BLaER1 treated with 17β-estradiol and CSF1 and Interleukin-3, amounts not matched to agents 10 nM and 100 nM (cell line): ENCODE results near the gene SHPK.

Experiments
- H3K27ac ChIP-seq, 11 experiments: shearing (Covaris generic); formaldehyde crosslinking; 2 replicates each; pipeline ENCODE4 v1.8.1; 2022
- H3K27me3 ChIP-seq, 11 experiments: shearing (Covaris generic); formaldehyde crosslinking; 2 replicates each; pipeline ENCODE4 v1.8.1; 2022
- H3K36me3 ChIP-seq, 11 experiments: shearing (Covaris generic); formaldehyde crosslinking; 2 replicates each; pipeline ENCODE4 v1.8.1; 2022
- H3K4me1 ChIP-seq, 10 experiments: shearing (Covaris generic); formaldehyde crosslinking; 2 replicates each; pipeline ENCODE4 v1.8.1; 2022
- H3K4me2 ChIP-seq, 11 experiments: shearing (Covaris generic); formaldehyde crosslinking; 2 replicates each; pipeline ENCODE4 v1.8.1; 2022
- H3K4me3 ChIP-seq, 10 experiments: shearing (Covaris generic); formaldehyde crosslinking; 2 replicates each; pipeline ENCODE4 v1.8.1; 2022
- H3K9ac ChIP-seq, 11 experiments: shearing (Covaris generic); formaldehyde crosslinking; 2 replicates each; pipeline ENCODE4 v1.8.1; 2022
- H3K9me3 ChIP-seq, 11 experiments: shearing (Covaris generic); formaldehyde crosslinking; replicated peaks in 1 of 11; 2 replicates each; pipeline ENCODE4 v1.8.1; 2022
- H4K20me1 ChIP-seq, 11 experiments: shearing (Covaris generic); formaldehyde crosslinking; 2 replicates each; pipeline ENCODE4 v1.8.1; 2022
- Cebpa-rat ChIP-seq, 11 experiments: shearing (Covaris generic); IDR thresholded peaks; 2 replicates each; pipeline ENCODE4 v1.8.1; 2022

Gene SHPK

DNA sequence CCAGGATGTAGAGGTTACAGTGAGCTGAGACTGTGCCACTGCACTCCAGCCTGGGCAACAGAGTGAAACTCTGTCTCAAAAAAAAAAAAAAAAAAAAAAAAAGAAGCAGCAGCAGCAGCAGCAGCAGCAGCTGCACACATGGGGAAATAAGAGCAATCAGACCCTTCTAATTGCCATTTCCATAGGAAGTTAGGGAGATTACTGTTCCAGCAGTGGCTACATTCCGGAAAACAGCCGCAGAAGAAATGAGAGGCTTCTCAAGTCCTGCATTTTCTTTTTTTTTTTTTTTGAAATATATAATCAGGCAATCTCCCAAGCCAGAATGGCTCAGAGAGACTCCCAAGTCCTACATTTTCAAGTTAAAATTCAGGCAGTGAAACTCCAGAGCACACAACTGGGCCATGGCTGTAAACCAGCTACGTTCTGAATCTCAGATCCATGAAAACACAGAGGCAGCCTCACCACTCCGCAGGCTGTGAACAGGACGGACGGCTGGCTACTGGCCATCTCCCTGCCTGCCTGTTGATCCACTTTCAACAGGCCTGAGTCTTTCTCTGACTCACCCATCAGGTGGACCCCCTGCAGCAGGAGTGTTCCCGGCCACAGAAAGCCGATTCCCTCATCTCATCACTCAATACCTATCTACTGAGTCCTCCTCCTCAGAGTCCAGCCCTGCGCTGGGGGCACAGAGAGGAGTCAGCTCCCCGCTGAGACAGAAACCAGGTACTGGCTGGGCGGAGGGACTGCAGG is 41.8 kb downstream of the SHPK start:
- 0 out of 22 replicates have a peak overlapping the region, but pooled peaks of 1 of the 11 experiments have one; percentile 8 for H3K27ac ChIP-seq
- no peaks in the 10 kb centered on the region for H3K9me3 ChIP-seq
- TF ChIP-seq Cebpa-rat (IDR thresholded peaks at IDR 0.05): no peak
- no peaks in the 10 kb centered on the region for H3K27me3 ChIP-seq
- peaks cover 0 to 52% (median 4%) of the 10 kb centered on the region in 11 experiments; a peak in 7 of 22 replicates for H4K20me1 ChIP-seq
- H3K9ac ChIP-seq: no peak overlapping the region
- H3K4me1 ChIP-seq: peaks cover 0 to 27% (median 23%) of the 10 kb centered on the region in 10 experiments; a peak in 16 of 20 replicates
- peaks cover 0 to 32% (median 8%) of the 10 kb centered on the region in 11 experiments; a peak in 13 of 22 replicates for H3K36me3 ChIP-seq
- no peak overlapping the region for H3K4me3 ChIP-seq
- H3K4me2 ChIP-seq: no peak overlapping the region

DNA sequence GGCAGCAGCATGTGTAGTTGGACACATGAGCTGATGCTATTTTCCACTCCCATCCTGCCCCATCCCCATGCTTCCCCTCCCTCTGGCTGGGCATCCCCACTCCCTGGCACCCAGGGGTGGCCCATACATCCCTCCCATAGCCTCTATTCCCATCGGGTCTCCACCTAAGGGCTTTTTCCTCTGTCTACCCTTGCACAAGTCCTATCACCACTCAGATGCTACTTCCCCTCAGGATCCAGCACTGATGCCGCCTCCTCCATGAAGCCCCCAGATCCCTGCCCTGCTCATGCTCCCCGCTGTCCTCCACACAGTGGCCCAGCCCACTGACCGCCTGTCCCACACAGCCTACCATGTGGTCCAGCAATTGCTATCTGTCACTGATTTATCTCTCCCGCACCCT is 42.7 kb downstream of the SHPK start:
- no peak overlapping the region for H3K27ac ChIP-seq
- H3K27me3 ChIP-seq: no peaks in the 10 kb centered on the region
- TF ChIP-seq Cebpa-rat (IDR thresholded peaks at IDR 0.05): no peak
- H3K4me1 ChIP-seq: peaks cover 0 to 33% (median 23%) of the 10 kb centered on the region in 10 experiments; a peak in 16 of 20 replicates
- no peak overlapping the region for H3K9ac ChIP-seq
- peaks cover 0 to 39% (median 9%) of the 10 kb centered on the region in 11 experiments; a peak in 14 of 22 replicates for H3K36me3 ChIP-seq
- no peak overlapping the region for H3K4me2 ChIP-seq
- peaks cover 0 to 52% (median 4%) of the 10 kb centered on the region in 11 experiments; a peak in 7 of 22 replicates for H4K20me1 ChIP-seq
- no peaks in the 10 kb centered on the region for H3K9me3 ChIP-seq
- no peak overlapping the region for H3K4me3 ChIP-seq

DNA sequence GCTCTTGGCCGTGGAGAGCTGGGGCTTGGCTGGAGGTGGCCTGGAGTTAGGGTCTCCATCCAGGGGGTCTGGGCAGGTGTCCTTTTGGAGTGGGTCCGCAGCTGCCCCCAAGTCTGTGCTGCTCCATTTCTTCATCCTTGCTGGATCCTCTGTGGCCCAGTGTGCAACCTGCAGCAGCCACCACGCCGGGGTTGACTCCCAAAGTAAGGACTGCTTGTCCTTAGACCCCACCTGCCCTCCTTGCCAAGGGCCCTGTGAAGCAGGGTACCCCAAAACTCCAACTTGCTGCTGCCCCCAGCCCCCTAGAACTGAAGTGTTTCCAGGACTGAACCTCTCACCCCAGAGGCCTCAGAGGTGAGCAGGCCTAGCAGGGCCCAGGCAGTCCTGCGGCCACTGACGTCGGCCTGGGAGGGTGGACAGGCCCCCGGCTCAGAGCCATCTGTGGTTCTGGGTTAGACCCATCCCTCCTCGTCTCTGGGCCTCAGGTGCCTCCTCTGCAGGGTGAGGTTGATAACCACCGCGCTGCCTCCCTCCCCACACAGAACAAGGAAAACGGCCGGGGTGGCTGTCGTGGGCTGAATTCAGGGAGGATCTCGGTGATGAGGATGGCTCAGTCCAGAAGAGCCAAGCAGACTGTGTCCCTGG is 43.7 kb downstream of the SHPK start:
- no peaks in the 10 kb centered on the region for H3K27me3 ChIP-seq
- no peak overlapping the region for H3K27ac ChIP-seq
- H3K4me3 ChIP-seq: no peak overlapping the region
- H3K9ac ChIP-seq: no peak overlapping the region
- no peak overlapping the region for H3K4me2 ChIP-seq
- no peaks in the 10 kb centered on the region for H3K9me3 ChIP-seq
- peaks cover 0 to 45% (median 4%) of the 10 kb centered on the region in 11 experiments; a peak in 7 of 22 replicates for H4K20me1 ChIP-seq
- no peak for TF ChIP-seq Cebpa-rat (IDR thresholded peaks at IDR 0.05)
- peaks cover 9 to 48% (median 18%) of the 10 kb centered on the region in 11 experiments; a peak in 21 of 22 replicates for H3K36me3 ChIP-seq
- H3K4me1 ChIP-seq: peaks cover 0 to 39% (median 23%) of the 10 kb centered on the region in 10 experiments; a peak in 16 of 20 replicates

DNA sequence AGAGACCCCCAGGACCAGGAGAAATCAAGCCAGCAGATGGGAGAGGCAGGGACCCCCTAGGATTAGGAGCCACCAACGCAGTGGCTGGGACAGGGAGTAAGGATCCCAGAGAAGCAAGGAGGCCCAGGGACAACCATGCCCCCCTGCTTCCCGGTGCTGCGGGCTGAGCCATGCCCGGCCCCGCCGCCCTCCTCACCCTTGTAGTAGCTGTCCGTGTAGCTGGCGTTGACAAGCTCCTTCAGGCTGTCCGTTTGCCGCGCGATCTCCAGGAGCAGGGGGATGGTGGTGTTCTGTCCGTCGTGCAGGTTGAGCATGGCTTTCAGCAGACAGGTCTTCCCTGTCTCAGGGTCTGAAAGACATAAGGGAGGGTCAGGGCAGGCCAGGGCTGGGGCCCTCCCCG is 45.3 kb downstream of the SHPK start:
- H3K9me3 ChIP-seq: no peaks in the 10 kb centered on the region
- H3K9ac ChIP-seq: peak overlapping the region in 4 of 11 experiments; percentile 18 to 61 (median 47); a peak in 4 of 22 replicates
- TF ChIP-seq Cebpa-rat (IDR thresholded peaks at IDR 0.05): no peak
- H4K20me1 ChIP-seq: peaks cover 0 to 31% (median 4%) of the 10 kb centered on the region in 11 experiments; a peak in 6 of 22 replicates
- H3K27ac ChIP-seq: peak overlapping the region in 3 of 11 experiments; percentile 11 to 52 (median 44); a peak in 5 of 22 replicates
- peaks cover 0 to 45% (median 27%) of the 10 kb centered on the region in 10 experiments; a peak in 16 of 20 replicates for H3K4me1 ChIP-seq
- no peak overlapping the region for H3K4me3 ChIP-seq
- peak overlapping the region in 9 of 11 experiments; percentile 15 to 84 (median 68); a peak in 16 of 22 replicates for H3K4me2 ChIP-seq
- peaks cover 25 to 63% (median 33%) of the 10 kb centered on the region in 11 experiments for H3K36me3 ChIP-seq
- H3K27me3 ChIP-seq: no peaks in the 10 kb centered on the region

DNA sequence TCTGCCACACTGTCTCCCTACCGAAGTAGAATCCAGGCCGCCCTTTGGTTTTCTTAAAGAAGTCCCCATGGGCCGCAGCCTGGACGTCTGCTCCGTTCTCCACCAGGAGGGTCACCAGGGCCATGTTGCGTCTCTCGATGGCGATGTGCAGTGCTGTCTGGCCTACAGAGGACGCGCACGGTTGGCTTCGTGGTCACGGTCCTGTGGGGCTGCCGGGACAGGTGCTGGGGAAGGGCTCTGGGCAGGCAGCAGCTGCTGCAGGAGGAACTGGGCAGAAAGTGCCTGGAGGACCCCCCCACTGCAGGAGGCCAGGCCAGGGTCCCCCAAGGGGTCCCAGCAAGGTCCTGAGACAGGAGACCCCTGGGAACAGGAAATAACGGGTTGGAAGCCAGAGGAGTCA is 45.8 kb downstream of the SHPK start:
- Histone ChIP-seq H3K4me1 (peaks cover 0 to 50% (median 30%) of the 10 kb centered on the region in 10 experiments; a peak in 16 of 20 replicates), H3K36me3 (peaks cover 25 to 69% (median 38%) of the 10 kb centered on the region in 11 experiments)
- TF ChIP-seq Cebpa-rat (IDR thresholded peaks at IDR 0.05): no peak

DNA sequence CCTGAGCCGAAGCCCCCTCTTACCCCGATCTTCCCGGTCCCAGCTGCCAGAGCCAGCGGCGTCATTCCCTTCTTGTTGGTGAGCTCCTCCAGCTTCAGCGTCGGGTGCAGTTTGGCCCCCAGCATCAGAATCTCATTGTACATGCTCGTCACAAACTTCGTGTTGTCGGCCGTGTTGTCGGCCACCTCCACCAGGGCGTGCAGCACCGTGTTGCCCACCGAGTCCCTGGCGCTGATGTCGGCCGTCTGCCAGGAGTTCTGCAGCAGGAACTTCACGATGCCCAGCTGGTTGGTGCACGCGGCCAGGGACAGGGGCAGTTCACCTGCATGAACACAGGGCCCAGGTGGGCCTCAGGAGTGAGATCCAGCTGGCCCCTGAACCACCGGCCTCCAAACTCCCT is 46.3 kb downstream of the SHPK start:
- TF ChIP-seq Cebpa-rat (IDR thresholded peaks at IDR 0.05): no peak
- peak overlapping the region in 4 of 11 experiments; percentile 32 to 52 (median 44); a peak in 9 of 22 replicates for H3K27ac ChIP-seq
- peak overlapping the region in 9 of 11 experiments; percentile 15 to 84 (median 68); a peak in 17 of 22 replicates for H3K4me2 ChIP-seq
- H3K9me3 ChIP-seq: no peaks in the 10 kb centered on the region
- peak overlapping the region in 3 of 11 experiments; percentile 42 to 61 (median 52); a peak in 5 of 22 replicates for H3K9ac ChIP-seq
- peaks cover 25 to 73% (median 38%) of the 10 kb centered on the region in 11 experiments for H3K36me3 ChIP-seq
- peaks cover 0 to 50% (median 29%) of the 10 kb centered on the region in 10 experiments; a peak in 16 of 20 replicates for H3K4me1 ChIP-seq
- peaks cover 0 to 22% (median 0%) of the 10 kb centered on the region in 11 experiments; a peak in 5 of 22 replicates for H4K20me1 ChIP-seq
- H3K27me3 ChIP-seq: no peaks in the 10 kb centered on the region
- H3K4me3 ChIP-seq: peak overlapping the region in 1 of 10 experiments; percentile 19; a peak in 1 of 20 replicates

More for the DNA sequence above, 45.8 kb downstream of the SHPK start:
- Histone ChIP-seq H3K4me2 (peak overlapping the region in 9 of 11 experiments; percentile 15 to 84 (median 68); a peak in 17 of 22 replicates), H3K9me3 (no peaks in the 10 kb centered on the region), H4K20me1 (peaks cover 0 to 27% (median 2%) of the 10 kb centered on the region in 11 experiments; a peak in 6 of 22 replicates), H3K4me3 (peak overlapping the region in 1 of 10 experiments; percentile 19; a peak in 1 of 20 replicates), H3K27ac (peak overlapping the region in 5 of 11 experiments; percentile 11 to 52 (median 44); a peak in 9 of 22 replicates), H3K27me3 (no peaks in the 10 kb centered on the region), H3K9ac (peak overlapping the region in 4 of 11 experiments; percentile 9 to 61 (median 47); a peak in 6 of 22 replicates)

DNA sequence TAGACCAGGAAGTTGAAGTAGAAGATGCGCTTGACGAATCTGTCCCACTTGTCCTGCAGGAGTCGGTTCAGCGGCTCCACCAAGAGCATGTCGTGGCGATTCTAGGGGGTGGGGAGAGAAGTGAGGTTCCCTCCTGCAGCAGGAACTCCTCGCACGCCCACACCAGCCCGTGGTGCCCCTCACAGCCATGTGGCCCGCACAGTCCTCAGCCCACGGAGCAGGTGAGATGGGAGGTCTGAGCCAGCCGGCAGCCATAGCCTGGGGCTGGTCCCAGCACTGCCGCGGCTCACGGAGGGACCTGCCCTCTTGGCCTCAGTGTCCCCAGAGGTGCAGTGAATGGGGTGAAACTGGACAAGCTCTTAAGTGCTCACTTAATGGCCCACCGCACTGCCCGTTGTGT is 50.2 kb downstream of the SHPK start:
- H3K36me3 ChIP-seq: peaks cover 25 to 77% (median 44%) of the 10 kb centered on the region in 11 experiments
- H3K4me1 ChIP-seq: peaks cover 0 to 41% (median 23%) of the 10 kb centered on the region in 10 experiments; a peak in 16 of 20 replicates
- no peak overlapping the region for H3K4me3 ChIP-seq
- TF ChIP-seq Cebpa-rat (IDR thresholded peaks at IDR 0.05): no peak
- 0 out of 22 replicates have a peak overlapping the region, but pooled peaks of 2 of the 11 experiments have one; percentile 6 to 21 for H3K4me2 ChIP-seq
- H3K9ac ChIP-seq: no peak overlapping the region
- H4K20me1 ChIP-seq: peaks cover 0 to 4% (median 0%) of the 10 kb centered on the region in 11 experiments; a peak in 3 of 22 replicates
- H3K9me3 ChIP-seq: no peaks in the 10 kb centered on the region
- no peaks in the 10 kb centered on the region for H3K27me3 ChIP-seq
- no peak overlapping the region for H3K27ac ChIP-seq

DNA sequence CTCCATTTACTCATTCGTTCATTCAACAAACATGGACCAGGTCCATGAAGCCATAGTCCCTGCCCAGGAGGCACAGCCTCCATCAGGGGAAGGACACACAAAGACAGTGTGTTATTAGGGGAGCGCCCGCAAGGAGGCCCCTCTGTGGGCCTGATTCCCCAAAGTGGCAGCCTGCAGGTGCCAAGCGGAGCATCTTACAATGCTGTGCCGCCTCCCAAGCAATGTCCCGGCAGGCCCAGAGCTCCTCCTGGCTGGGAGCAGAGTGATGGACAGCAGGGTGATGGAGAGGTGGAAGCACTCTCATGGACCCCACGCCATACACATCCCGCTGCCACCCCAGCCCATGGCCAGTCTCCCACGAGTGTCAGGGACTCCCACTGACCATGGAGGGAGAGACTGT is 52.6 kb downstream of the SHPK start:
- 0 out of 22 replicates have a peak, but pooled peaks cover 0 to 4% (median 0%) of the 10 kb centered on the region in 11 experiments for H3K9me3 ChIP-seq
- H3K4me2 ChIP-seq: no peak overlapping the region
- no peaks in the 10 kb centered on the region for H3K27me3 ChIP-seq
- H3K9ac ChIP-seq: no peak overlapping the region
- no peak overlapping the region for H3K4me3 ChIP-seq
- H3K4me1 ChIP-seq: peaks cover 0 to 18% (median 9%) of the 10 kb centered on the region in 10 experiments; a peak in 8 of 20 replicates
- no peak for TF ChIP-seq Cebpa-rat (IDR thresholded peaks at IDR 0.05)
- peaks cover 16 to 76% (median 56%) of the 10 kb centered on the region in 11 experiments for H3K36me3 ChIP-seq
- no peak overlapping the region for H3K27ac ChIP-seq
- H4K20me1 ChIP-seq: no peaks in the 10 kb centered on the region
